ENCODE results near the gene PELI2. TPM values are rescaled to one million over a fixed set of nuclear protein-coding genes. Genes with fewer than 3 reads are reported as not detected.

The PELI2 gene
- total and polyA plus RNA-seq, 3 experiments from 2014 or later = 1.0 to 3.3 (median 2.7) TPM

DNA sequence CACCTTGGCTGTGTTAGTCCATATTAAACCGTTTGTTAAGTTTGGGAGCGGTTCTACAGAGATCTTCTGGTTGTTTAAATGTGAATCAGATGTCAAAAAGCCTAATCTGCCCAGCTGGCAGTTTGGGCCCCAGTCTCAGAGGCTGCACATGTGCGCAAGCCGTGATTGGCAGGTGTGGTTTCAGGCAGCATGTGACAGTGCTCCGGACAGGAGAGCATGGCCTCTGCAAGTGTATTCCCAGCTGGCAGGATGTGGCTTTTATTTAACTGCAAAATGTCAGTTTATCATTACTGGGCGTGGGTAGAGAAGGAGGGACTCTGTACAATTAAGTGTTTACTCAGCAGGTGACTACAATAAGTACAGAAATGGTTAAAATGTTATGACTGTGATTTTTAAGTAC is 77.5 kb downstream of the PELI2 start:
- H3K9me3 ChIP-seq (ENCODE audit: low read length) = no peaks in the 10 kb centered on the region
- peaks cover 19 to 27% (median 25%) of the 10 kb centered on the region in 3 donors for H3K4me1 Mint-ChIP-seq
- ChIA-PET POLR2A (no interaction called here), CTCF (no interaction called here)
- no peak for DNase-seq
- H3K36me3 ChIP-seq (ENCODE audit: insufficient read depth, low read length) = no peaks in the 10 kb centered on the region
- H3K27me3 Mint-ChIP-seq = no peaks in the 10 kb centered on the region
- peak overlapping the region in 2 of 8 donors; percentile 43 to 82 for H3K27ac Mint-ChIP-seq
- no peak overlapping the region for H3K4me3 ChIP-seq (ENCODE audit: low read length)
- H3K9me3 Mint-ChIP-seq = no peaks in the 10 kb centered on the region
- no peak overlapping the region for H3K27ac ChIP-seq (ENCODE audit: low read depth, low read length)
- peak overlapping the region in 4 of 7 donors; percentile 24 to 53 (median 43) for H3K4me3 Mint-ChIP-seq
- H3K36me3 Mint-ChIP-seq = no peaks in the 10 kb centered on the region
- H3K27me3 ChIP-seq (ENCODE audit: insufficient read depth, low read length, poor library complexity, severe bottlenecking) = no peaks in the 10 kb centered on the region
- H3K4me1 ChIP-seq (ENCODE audit: insufficient read depth, low read length) = peaks cover 25% of the 10 kb centered on the region

DNA sequence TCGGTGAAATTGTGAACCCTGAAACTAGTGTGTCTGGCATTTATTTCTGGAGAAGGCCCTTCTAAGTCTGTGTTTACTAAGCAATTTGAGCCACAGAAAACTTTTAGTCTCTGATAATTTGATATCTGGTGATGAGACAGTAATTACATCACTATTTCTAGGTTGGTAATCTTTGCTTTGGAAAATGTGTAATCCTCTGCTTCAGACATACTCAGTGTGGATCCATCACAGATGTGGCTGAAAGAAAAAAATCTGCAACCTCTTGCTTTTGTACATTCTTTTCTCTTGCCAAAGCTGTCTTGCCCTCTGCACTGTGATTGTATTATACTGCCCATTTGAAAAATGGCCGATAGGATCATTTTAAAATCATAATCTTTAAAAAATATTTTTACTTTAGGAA is 78.1 kb downstream of the PELI2 start:
- no peak overlapping the region for H3K4me3 ChIP-seq (ENCODE audit: low read length)
- CTCF ChIA-PET = no interaction called here
- Mint-ChIP-seq H3K36me3 (no peaks in the 10 kb centered on the region), H3K4me1 (peaks cover 19 to 25% (median 23%) of the 10 kb centered on the region in 3 donors), H3K4me3 (no peak overlapping the region), H3K9me3 (no peaks in the 10 kb centered on the region), H3K27ac (peak overlapping the region in 1 of 8 donors; percentile 82), H3K27me3 (no peaks in the 10 kb centered on the region)
- H3K36me3 ChIP-seq (ENCODE audit: insufficient read depth, low read length) = no peaks in the 10 kb centered on the region
- H3K4me1 ChIP-seq (ENCODE audit: insufficient read depth, low read length) = peaks cover 25% of the 10 kb centered on the region
- no peaks in the 10 kb centered on the region for H3K9me3 ChIP-seq (ENCODE audit: low read length)
- no peaks in the 10 kb centered on the region for H3K27me3 ChIP-seq (ENCODE audit: insufficient read depth, low read length, poor library complexity, severe bottlenecking)
- DNase-seq = no peak
- no peak overlapping the region for H3K27ac ChIP-seq (ENCODE audit: low read depth, low read length)
- POLR2A ChIA-PET = no interaction called here

GRCh38 chr14:56197150-56197549 is 78.9 kb downstream of the PELI2 start:
- Mint-ChIP-seq H3K4me1 (peaks cover 19 to 25% (median 22%) of the 10 kb centered on the region in 3 donors), H3K4me3 (no peak overlapping the region), H3K27ac (no peak overlapping the region), H3K9me3 (no peaks in the 10 kb centered on the region), H3K36me3 (no peaks in the 10 kb centered on the region), H3K27me3 (no peaks in the 10 kb centered on the region)
- Histone ChIP-seq H3K36me3 (ENCODE audit: insufficient read depth, low read length) (no peaks in the 10 kb centered on the region), H3K4me1 (ENCODE audit: insufficient read depth, low read length) (peaks cover 25% of the 10 kb centered on the region), H3K27me3 (ENCODE audit: insufficient read depth, low read length, poor library complexity, severe bottlenecking) (no peaks in the 10 kb centered on the region), H3K4me3 (ENCODE audit: low read length) (no peak overlapping the region), H3K9me3 (ENCODE audit: low read length) (no peaks in the 10 kb centered on the region), H3K27ac (ENCODE audit: low read depth, low read length) (no peak overlapping the region)
- ChIA-PET POLR2A (no interaction called here), CTCF (no interaction called here)
- no peak for DNase-seq

DNA sequence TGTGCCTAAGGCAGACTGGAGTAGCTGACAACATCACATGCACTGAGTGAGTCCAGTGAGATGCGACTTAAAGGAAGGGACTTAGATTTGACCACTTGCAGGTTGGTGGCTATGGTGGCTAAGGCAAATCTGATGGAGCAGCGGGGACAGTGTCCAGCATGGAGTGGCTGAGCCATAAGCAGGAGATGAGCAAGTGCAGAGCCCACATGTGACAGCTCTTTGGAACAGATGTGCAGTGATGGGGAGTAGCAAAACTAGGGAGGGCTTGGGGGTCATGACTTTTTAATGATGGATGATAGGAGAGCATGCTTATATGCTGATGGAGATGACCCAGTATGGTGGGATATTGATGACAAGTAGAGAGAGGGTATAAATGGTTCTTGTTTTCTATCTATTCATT is 80.2 kb downstream of the PELI2 start:
- H3K27me3 ChIP-seq (ENCODE audit: insufficient read depth, low read length, poor library complexity, severe bottlenecking) = no peaks in the 10 kb centered on the region
- H3K4me3 ChIP-seq (ENCODE audit: low read length) = no peak overlapping the region
- Mint-ChIP-seq H3K36me3 (no peaks in the 10 kb centered on the region), H3K4me1 (peaks cover 19 to 25% (median 22%) of the 10 kb centered on the region in 3 donors), H3K27me3 (no peaks in the 10 kb centered on the region), H3K27ac (no peak overlapping the region), H3K9me3 (no peaks in the 10 kb centered on the region), H3K4me3 (no peak overlapping the region)
- DNase-seq = no peak
- H3K27ac ChIP-seq (ENCODE audit: low read depth, low read length) = peak overlapping the region; percentile 17
- POLR2A ChIA-PET = no interaction called here
- no peaks in the 10 kb centered on the region for H3K36me3 ChIP-seq (ENCODE audit: insufficient read depth, low read length)
- no peaks in the 10 kb centered on the region for H3K9me3 ChIP-seq (ENCODE audit: low read length)
- CTCF ChIA-PET = no interaction called here
- peaks cover 25% of the 10 kb centered on the region for H3K4me1 ChIP-seq (ENCODE audit: insufficient read depth, low read length)

DNA sequence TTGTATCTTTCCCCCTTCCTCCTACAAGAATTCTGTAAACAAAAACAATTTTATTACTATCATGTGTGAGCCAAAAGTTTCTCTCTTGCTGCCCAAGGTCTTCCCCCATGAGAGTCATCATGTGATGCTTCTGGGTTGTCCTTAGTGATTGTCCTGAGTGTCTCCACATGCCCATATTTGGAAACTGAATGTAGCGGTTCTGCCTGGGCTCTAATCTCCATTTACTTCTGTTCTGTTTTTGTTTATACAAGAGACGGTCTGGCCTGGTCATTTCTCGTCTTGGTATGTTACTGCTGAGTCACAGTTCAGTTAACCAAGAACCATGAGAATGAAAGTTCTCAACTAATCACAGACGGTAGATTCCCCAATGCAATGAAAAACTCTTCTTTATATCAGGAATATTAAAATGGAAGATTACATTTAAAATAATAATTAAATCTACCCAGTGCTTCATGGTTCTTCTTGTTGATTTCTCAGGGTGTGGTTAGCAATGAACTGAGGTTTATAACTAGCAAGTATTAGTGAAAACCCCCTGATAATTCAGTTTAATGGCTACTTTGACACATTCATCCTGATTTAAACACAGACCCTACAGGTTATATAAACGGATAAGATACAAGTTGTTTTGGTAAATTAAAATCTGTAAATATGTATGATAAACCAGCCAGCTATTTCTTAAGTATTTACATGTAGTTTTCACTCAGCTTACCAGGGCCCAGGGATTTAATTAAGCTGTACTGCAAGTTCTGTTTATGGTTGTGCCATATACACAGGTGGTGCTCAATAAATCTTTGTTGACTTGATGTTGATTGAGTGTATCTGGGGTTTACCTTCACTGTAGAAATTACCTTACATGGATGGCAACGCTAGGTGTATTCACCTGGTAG is 81.1 kb downstream of the PELI2 start:
- Histone ChIP-seq H3K36me3 (ENCODE audit: insufficient read depth, low read length) (no peaks in the 10 kb centered on the region), H3K4me1 (ENCODE audit: insufficient read depth, low read length) (peaks cover 18% of the 10 kb centered on the region), H3K27me3 (ENCODE audit: insufficient read depth, low read length, poor library complexity, severe bottlenecking) (no peaks in the 10 kb centered on the region), H3K4me3 (ENCODE audit: low read length) (no peak overlapping the region), H3K27ac (ENCODE audit: low read depth, low read length) (peak overlapping the region; percentile 22), H3K9me3 (ENCODE audit: low read length) (no peaks in the 10 kb centered on the region)
- Mint-ChIP-seq H3K27ac (no peak overlapping the region), H3K4me3 (no peak overlapping the region), H3K27me3 (no peaks in the 10 kb centered on the region), H3K9me3 (no peaks in the 10 kb centered on the region), H3K4me1 (peaks cover 16 to 19% (median 18%) of the 10 kb centered on the region in 3 donors), H3K36me3 (no peaks in the 10 kb centered on the region)
- no peak for DNase-seq
- ChIA-PET POLR2A (no interaction called here), CTCF (no interaction called here)

DNA sequence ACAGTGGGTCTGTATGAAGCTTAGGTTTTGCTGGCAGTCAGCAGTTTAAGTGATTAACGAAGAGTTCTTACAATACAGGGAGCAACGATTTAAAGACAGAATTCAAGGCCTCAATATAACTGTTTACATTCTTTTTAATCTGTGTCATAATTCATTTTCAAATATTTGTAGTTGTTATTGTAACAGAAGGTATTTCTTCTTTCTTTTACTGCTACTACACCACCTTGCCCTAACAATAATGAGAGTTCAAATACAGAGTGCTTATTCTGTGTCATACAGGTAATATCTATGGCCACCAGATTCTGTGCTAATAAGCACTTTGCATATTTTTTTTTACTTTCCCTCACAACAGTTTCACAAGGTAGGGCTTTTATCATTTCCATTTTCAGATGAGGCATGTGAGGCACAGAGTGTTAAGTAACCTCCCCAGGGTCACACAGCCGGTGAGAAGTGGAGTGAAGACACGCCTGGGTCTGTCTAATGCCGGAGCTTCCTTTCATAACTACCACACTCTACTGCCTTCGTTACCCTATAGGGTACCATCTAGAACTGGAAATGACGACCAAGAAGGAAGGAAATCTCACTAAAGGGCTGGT is 81.9 kb downstream of the PELI2 start:
- no peak overlapping the region for H3K4me3 Mint-ChIP-seq
- H3K9me3 ChIP-seq (ENCODE audit: low read length) = no peaks in the 10 kb centered on the region
- POLR2A ChIA-PET = no interaction called here
- peaks cover 12% of the 10 kb centered on the region for H3K4me1 ChIP-seq (ENCODE audit: insufficient read depth, low read length)
- H3K27me3 Mint-ChIP-seq = no peaks in the 10 kb centered on the region
- no peak for DNase-seq
- no peaks in the 10 kb centered on the region for H3K36me3 ChIP-seq (ENCODE audit: insufficient read depth, low read length)
- CTCF ChIA-PET = no interaction called here
- no peaks in the 10 kb centered on the region for H3K9me3 Mint-ChIP-seq
- H3K27me3 ChIP-seq (ENCODE audit: insufficient read depth, low read length, poor library complexity, severe bottlenecking) = no peaks in the 10 kb centered on the region
- H3K27ac ChIP-seq (ENCODE audit: low read depth, low read length) = peak overlapping the region; percentile 22
- H3K27ac Mint-ChIP-seq = no peak overlapping the region
- no peaks in the 10 kb centered on the region for H3K36me3 Mint-ChIP-seq
- no peak overlapping the region for H3K4me3 ChIP-seq (ENCODE audit: low read length)
- peaks cover 10 to 12% (median 11%) of the 10 kb centered on the region in 3 donors for H3K4me1 Mint-ChIP-seq

DNA sequence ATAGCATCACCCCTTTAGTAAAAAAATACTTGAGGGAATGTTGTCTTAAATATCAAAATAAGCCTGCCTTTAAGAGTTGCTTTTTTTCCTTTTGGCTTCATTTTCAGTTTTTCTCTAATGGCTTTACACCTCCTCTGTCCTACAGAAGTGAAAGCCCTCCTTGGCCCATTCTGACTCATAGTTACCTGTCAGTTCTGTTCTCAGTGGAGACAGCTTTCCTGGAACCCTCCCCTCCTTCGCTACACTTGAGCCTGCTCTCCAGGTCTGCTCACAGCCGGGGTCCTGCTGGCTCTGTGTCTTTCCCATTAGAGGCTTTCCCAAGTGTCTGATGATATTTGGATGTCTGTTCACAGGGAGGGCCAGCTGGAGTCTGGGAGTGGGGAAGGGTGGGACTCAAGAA is 84.0 kb downstream of the PELI2 start:
- H3K36me3 ChIP-seq (ENCODE audit: insufficient read depth, low read length) = no peaks in the 10 kb centered on the region
- Mint-ChIP-seq H3K36me3 (no peaks in the 10 kb centered on the region), H3K27me3 (no peaks in the 10 kb centered on the region), H3K27ac (no peak overlapping the region), H3K9me3 (no peaks in the 10 kb centered on the region), H3K4me1 (no peaks in the 10 kb centered on the region), H3K4me3 (no peak overlapping the region)
- no peaks in the 10 kb centered on the region for H3K4me1 ChIP-seq (ENCODE audit: insufficient read depth, low read length)
- no peaks in the 10 kb centered on the region for H3K27me3 ChIP-seq (ENCODE audit: insufficient read depth, low read length, poor library complexity, severe bottlenecking)
- H3K9me3 ChIP-seq (ENCODE audit: low read length) = no peaks in the 10 kb centered on the region
- CTCF ChIA-PET = no interaction called here
- no peak for DNase-seq
- no peak overlapping the region for H3K4me3 ChIP-seq (ENCODE audit: low read length)
- H3K27ac ChIP-seq (ENCODE audit: low read depth, low read length) = no peak overlapping the region
- POLR2A ChIA-PET = no interaction called here

- Histone ChIP-seq H3K4me3 (ENCODE audit: low read length) (no peak overlapping the region), H3K4me1 (ENCODE audit: insufficient read depth, low read length) (no peaks in the 10 kb centered on the region), H3K27me3 (ENCODE audit: insufficient read depth, low read length, poor library complexity, severe bottlenecking) (no peaks in the 10 kb centered on the region), H3K9me3 (ENCODE audit: low read length) (no peaks in the 10 kb centered on the region), H3K36me3 (ENCODE audit: insufficient read depth, low read length) (no peaks in the 10 kb centered on the region), H3K27ac (ENCODE audit: low read depth, low read length) (no peak overlapping the region)
- H3K27ac Mint-ChIP-seq = no peak overlapping the region
- no peaks in the 10 kb centered on the region for H3K36me3 Mint-ChIP-seq
- H3K4me3 Mint-ChIP-seq = no peak overlapping the region
- H3K4me1 Mint-ChIP-seq = no peaks in the 10 kb centered on the region
- H3K9me3 Mint-ChIP-seq = no peaks in the 10 kb centered on the region
- CTCF ChIA-PET = no interaction called here
- no peaks in the 10 kb centered on the region for H3K27me3 Mint-ChIP-seq
- POLR2A ChIA-PET = no interaction called here
- no peak for DNase-seq
Observed at GRCh38 chr14:56205881-56206280, 87.7 kb downstream of the PELI2 start.
